ENCODE results near the gene BAK1.
A peak's percentile ranks its signal among the peaks of the same experiment; 100 is the strongest.

BAK1 gene

DNA sequence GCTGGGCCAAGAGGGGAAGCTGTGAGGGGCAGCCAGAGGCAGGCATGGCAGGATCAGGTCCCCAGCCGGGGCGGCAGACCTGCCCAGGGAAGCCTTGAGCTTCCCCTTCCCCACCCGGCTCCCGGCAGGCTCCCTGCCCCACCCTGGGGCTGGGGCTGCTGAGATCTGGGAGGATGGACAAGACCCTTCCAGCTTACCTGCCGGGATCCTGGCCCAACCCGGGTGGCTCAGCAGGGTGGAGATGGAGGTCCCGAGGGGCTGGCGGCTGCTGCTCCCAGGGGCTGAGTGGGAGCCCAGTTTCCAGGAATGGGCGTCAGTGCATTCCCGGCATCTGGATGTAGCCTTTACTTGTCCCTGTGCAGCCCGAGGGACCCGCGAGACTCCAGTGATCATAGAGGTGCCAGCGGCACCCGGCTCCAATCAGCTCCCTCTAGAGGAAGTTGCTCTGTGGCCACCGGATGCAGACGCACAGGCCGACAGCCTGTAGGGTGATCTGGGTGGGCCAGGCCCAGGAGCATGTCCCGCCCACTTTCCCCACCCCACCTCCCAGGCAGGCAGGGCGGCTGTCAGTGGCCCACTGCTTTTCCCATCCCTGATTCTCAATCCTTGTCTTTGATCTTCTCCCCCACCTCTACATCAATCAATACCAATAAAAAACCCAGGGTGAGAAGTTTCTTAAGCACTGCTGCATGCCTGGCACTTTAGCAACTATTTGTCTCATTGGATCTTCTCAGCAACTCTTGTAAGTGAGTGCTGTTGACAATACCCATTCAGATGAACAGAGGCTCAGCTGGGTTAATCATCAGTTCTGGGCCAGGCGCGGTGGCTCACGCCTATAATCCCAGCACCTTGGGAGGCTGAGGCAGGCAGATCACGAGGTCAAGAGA, at the start of gene BAK1:
Gene BAK1 (minus strand): TSS at position 449 of the 887 bp plus-strand sequence. CDS start 2,672 bp downstream, outside the sequence.
- peak; percentile 77 for DNase-seq

DNA sequence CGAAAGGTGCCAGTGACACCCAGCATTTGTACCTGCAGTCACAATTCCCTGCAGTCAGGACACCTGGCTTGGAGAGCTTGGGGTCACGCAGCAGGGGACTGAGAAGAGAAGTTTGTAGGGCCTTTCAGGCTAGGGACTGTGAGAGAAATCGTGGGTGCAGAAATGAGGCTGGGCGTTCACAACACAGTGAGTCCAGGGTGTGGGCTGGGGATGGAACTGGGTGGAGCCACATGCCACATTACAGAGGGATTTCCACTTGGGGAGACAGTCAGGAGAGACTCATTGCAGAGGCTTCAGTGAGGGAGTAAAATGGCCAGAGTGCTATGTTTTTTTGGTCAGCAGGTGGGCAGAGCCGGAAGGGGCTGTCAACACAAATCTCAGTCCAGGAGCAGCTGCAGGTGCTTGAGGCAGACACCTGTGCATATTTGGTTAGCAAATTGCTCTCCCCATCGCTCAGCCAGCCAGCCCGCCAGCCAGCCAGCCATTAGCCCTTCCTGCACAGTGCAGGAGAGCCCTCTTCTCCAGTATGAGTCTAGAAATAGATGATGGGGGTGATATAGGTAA, 48.4 kb upstream of the BAK1 start:
- DNase-seq: no peak

DNA sequence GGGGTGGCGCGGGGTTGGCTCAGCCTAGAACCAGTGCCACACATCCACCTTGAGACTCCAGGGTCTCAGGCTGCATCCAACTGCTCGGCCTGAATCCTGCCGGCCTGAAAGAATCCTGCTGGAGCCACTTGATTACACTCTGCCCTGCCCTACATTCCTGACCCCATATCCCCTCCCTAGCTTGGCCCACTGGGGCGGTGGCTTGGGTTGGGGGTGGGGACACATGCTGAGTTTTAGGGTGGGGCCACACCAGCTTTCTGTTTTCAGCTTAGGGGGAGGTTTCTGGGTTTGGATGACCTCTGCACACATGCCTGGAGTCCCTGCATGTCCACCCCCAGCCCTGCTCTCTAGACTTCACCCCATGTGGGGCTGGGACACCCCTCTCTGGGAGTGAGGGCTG, 47.8 kb upstream of the BAK1 start:
- DNase-seq: no peak

DNA sequence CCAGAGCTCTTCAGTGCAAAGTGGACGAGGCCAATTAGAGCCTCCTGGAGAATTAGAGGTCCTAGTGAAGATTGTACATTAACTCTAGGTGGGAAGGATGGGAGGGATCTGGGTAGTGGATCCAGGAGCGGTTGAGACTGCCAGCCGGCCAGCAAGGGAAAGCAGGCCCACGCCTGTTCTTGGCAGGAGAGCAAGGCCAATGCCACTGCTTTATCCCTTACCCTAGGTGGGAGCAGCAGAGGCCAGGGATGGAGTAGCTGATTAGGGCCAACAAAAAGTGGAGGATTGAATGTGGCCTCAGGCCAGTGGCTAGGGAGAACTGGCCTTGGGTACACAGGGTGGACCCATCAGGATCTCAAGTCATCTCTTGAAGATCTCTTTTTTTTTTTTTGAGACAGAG, 44.8 kb upstream of the BAK1 start:
- DNase-seq: no peak

DNA sequence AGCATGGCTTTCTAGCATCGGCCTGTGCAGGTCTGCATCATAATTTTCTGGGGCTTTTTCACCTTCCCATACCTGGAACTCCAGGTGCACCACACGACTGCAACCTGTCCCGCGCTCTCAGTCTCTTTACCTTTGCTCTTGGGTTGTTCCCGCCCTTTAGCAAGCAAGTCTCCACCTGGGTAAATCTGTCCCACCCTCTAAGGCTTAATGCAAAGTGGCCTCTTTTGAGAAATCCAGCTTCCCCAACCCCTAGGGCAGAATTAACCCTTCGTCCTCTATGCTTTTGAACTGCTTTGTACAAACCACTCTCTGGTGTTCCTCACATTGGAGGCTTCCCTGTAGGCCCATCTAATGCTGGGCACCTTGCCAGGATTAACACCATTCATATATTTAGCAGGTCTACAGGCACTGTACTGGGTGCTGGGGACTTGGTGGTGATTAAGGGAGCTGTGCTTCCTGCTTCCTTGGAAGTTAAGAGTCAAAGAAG, 43.9 kb upstream of the BAK1 start:
- no peak for DNase-seq

DNA sequence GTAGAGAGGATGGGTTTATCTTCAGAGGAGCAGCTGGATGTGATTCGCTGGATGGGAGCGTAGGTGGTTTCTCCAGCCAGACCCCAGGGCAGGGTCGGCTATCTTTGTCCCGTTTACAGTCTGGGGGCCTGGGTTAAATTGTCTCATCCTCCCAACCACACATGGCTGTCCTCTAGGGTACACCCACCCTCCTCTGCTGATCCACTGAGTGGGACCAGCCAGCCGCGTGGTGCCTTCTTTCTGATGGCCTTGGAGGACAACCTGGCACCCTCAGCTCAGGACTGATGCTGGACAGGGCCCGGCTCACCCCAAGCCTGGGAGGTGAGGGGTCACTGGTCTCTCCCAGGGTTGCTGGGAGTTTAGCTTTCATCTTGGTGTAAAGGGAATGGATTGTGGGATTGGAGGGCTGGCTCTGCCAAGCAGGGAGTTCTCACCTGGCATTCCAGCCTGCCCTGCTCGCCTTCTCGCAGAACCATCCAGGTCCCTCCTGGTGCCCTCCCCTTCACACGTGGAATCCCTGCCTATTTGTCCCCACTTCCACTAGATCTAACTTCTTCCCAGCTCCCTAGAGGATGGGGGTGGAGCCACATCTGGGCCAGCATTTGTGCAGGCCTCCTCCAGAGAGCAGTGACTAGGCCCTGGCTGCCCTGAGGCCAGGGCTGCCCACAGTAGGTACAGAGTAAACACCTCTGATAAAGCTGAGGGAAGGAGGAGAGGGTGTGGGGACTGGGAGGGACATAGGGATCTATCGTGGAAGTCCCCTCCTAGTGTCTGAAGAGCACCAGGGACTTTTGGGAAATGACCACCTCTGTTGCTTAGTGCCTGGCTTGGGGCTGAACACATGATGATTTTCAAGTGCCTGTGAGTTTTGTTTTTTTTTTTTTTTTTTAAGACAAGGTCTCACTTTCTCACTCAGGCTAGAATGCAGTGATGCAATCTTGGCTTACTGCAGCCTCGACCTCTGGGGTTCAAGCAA, 42.7 kb upstream of the BAK1 start:
- no peak for DNase-seq

DNA sequence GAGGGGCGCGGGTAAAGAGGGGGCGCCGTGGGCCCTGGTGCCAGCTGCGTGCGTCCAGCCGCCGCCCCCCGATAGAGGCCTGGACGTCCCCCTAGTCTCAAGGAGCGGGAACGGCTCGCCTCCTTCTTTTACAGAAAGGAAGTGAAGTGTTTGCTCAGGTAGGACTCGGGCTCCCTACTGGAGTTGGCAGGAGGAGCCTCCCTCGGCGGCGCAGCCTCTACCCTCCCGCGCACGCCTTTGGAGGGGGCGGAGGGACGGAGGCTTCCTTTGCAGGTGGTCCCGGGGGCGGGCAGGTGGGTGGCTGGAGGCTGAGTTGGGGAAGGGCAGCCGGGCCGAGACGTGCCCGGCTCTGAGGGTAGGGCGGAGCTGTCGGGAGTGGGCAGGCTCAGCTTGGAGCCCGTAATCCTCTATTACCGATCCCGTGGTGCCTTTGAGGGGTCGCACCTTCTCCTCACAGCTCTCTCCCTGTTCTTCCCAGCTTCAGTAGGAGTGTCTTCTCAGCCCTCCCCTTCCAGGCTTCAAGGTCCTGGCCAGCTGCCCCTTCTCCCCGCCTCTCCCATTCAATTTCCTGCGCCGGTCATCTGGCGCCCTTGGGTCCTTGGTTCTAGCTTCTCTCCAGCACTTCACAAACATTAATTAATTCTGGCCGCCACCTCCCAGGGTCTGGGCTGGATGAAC, 41.8 kb upstream of the BAK1 start:
- DNase-seq: peak; percentile 47

GRCh38 chr6:33620856-33621710, 41.0 kb upstream of the BAK1 start, which contains the start of gene ITPR3:
Gene ITPR3 (plus strand): TSS chr6:33621322. CDS start chr6:33621603, 281 bp downstream.
- peak; percentile 71 for DNase-seq

DNA sequence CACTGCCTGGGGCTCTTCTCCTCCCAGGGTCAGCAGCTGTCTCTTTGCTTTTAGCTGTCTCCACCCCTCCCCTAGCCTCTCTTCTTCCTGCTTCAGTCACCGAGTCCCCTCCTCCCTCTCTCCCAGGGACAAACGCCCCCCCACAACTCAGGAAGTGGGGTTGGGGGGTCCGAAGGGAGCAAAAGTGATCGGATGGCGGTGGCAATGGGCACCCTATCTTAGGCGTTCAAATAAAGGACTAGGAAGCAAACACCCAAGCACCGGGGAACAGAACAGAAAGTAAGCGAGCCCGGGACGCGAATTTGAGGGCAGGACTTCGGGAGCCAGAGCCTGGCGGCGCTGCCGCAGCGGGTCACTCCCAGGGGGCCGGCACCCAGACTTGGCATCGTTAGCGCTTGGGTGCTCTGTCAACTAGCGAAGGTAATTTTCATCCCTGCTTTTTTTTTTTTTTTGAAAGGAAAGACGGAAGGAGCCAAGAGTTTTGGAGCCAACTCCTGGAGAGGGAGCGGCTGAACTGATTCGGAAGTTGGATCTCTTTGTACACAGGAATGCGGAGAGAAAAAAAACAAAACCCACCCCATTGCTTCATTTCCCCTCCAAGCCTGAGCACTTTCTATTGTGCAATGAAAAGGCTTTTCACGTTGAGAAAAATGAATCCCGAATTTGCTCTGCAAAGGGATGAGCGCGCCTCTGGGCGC, 40.2 kb upstream of the BAK1 start:
- DNase-seq: no peak

- DNase-seq: no peak
Measured at GRCh38 chr6:33619166-33619840, 39.2 kb upstream of the BAK1 start.

DNA sequence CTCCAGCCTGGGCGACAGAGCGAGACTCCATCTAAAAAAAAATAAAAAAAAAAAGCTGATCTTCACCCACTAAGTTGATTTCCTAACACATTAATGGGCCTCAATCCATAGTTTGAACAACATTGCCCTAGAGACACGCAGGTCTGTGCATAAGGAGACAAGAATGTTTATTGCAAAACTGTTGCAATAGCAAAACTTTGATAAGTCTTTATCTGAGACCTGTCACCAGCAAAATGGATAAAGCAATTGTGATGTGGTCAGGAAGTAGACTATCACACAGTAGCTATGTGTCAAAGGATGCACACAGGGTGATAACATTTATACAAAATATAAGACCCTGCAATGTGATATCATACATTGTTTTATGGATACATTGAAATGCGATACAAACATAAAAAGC, 36.8 kb upstream of the BAK1 start:
- no peak for DNase-seq

DNA sequence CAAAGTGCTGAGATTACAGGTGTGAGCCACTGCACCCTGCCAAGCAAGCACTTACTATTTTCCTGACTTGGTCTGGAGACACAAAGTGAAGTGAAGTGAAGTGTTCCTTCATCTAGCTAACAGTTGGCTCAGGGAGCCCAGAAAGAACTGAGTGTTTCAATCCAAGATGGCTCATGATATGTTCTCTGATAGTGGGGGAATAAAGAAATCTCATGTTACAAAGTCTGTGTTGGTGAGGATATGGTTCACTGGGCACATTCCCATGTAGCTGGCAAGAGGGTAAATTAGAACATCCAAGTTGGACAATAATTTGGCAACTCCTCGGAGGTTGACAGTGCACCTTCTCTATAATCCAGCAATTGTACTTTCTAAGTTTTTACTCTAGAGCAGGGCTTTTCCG, 36.0 kb upstream of the BAK1 start:
- DNase-seq: no peak

DNA sequence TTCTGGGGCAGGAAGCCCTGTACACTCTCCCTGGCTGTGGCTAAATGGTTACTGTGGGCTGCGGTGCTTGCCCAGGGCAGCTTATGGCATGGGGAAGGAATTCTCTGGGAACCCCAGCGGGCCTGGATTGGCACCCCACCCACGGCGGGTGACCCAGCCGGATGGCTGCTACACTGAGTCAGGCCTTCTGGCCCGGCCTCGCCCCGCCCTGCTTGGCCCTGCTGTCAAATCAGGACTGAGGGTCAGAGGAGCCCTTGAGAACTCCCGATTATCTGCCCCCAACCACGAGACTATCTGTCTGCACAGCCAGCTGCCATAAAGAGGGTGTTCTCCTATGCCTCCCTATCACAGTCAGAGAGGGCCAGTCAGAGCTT, 33.7 kb upstream of the BAK1 start:
- no peak for DNase-seq

DNA sequence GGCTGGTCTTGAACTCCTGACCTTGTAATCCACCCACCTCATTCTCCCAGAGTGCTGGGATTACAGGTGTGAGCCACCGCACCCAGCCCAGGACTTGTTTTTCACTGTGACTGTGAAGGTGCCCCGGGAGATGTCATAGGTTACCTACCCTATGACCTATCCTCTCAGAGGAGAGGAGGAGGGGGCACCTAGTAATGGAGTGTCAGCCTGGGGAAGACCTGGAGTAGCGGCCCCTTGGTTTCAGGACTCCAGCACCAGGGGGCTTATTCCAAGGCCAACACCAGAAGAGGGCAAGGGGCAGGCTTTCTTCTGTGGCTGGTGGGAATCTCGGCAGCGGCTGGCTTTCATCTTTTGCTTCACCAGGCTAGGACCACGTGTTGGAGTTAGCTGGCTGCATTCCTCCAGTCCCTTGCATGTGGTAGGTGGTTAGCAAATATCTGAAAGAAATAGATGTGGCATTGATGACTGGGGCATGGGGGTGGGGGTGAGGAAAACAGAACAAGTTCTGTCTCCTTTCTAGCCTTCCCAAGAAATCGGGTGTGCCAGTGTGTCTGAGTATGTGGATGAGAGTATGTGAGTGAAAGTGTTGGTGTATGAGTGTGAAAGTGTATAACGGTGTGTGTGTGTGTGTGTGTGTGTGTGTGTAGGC, 33.2 kb upstream of the BAK1 start:
- no peak for DNase-seq

GRCh38 chr6:33610779-33611732, 31.0 kb upstream of the BAK1 start:
- no peak for DNase-seq

- DNase-seq: no peak
Measured at GRCh38 chr6:33610067-33610466, 30.0 kb upstream of the BAK1 start.

DNA sequence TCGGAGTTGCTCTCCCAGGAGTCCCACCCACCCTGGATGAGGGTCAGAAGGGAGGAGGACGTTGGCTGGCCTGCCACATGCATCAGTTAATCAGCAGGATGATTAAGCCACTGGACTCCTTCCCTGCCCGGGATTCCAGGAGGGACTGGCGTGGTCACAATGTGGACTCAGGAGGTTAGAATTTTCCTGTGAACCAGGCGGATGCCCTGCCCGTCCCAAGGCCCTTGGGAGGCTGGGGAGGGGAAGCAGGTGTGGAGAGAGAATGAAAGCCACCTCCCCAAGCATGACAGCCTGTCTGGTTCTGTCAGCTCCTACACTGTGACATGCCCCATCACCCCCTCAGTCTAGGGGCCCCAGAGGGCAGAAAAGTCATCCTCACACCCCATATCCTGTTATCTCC, 29.5 kb upstream of the BAK1 start:
- no peak for DNase-seq

- DNase-seq: no peak
Measured at GRCh38 chr6:33609019-33609418, 28.9 kb upstream of the BAK1 start.

- DNase-seq: no peak
Measured at GRCh38 chr6:33607784-33608161, 27.7 kb upstream of the BAK1 start.

Measured in stimulated activated CD4-positive, alpha-beta T cell treated with anti-CD3 and anti-CD28 coated beads, Interleukin-12 subunit alpha, Interleukin-12 subunit beta, amount 100 ng/mL, for 4 hours (primary cell).